ENCODE results near the gene FOXP2.
"Not testable (repeated sequence)": the region's sequence is repeated elsewhere in the genome, so short reads cannot be mapped to it uniquely, and the experiment has no call there.

FOXP2 gene

GRCh38 chr7:114606100-114606499 lies 191.5 kb downstream of the FOXP2 start:
- no peaks in the 10 kb centered on the region for H3K36me3 ChIP-seq (ENCODE audit: control insufficient read depth in 1 of 2, insufficient read depth in 2 of 2, low read length in 2 of 2)
- no peak overlapping the region for H3K4me3 ChIP-seq (ENCODE audit: low read depth in 1 of 2, low read length in 2 of 2)
- H3K4me1 ChIP-seq (ENCODE audit: control insufficient read depth in 1 of 2, insufficient read depth in 2 of 2, low read length in 2 of 2): no peaks in the 10 kb centered on the region
- no peak overlapping the region for H3K27ac ChIP-seq (ENCODE audit: low read length)
- no peaks in the 10 kb centered on the region for H3K9me3 ChIP-seq (ENCODE audit: control insufficient read depth in 1 of 2, low read length in 2 of 2)
- H3K27me3 ChIP-seq (ENCODE audit: low read depth, low read length): no peaks in the 10 kb centered on the region

- not testable (repeated sequence) for H3K9me3 ChIP-seq (ENCODE audit: control insufficient read depth in 1 of 2, low read length in 2 of 2); H3K36me3 ChIP-seq (ENCODE audit: control insufficient read depth in 1 of 2, insufficient read depth in 2 of 2, low read length in 2 of 2); H3K27ac ChIP-seq (ENCODE audit: low read length); H3K4me1 ChIP-seq (ENCODE audit: control insufficient read depth in 1 of 2, insufficient read depth in 2 of 2, low read length in 2 of 2); H3K27me3 ChIP-seq (ENCODE audit: low read depth, low read length); H3K4me3 ChIP-seq (ENCODE audit: low read depth in 1 of 2, low read length in 2 of 2)
Measured at GRCh38 chr7:114608822-114609221, 194.2 kb downstream of the FOXP2 start.

- H3K27me3 ChIP-seq (ENCODE audit: low read depth, low read length): no peaks in the 10 kb centered on the region
- no peak overlapping the region for H3K27ac ChIP-seq (ENCODE audit: low read length)
- no peaks in the 10 kb centered on the region for H3K9me3 ChIP-seq (ENCODE audit: control insufficient read depth in 1 of 2, low read length in 2 of 2)
- H3K4me1 ChIP-seq (ENCODE audit: control insufficient read depth in 1 of 2, insufficient read depth in 2 of 2, low read length in 2 of 2): no peaks in the 10 kb centered on the region
- H3K4me3 ChIP-seq (ENCODE audit: low read depth in 1 of 2, low read length in 2 of 2): no peak overlapping the region
- H3K36me3 ChIP-seq (ENCODE audit: control insufficient read depth in 1 of 2, insufficient read depth in 2 of 2, low read length in 2 of 2): no peaks in the 10 kb centered on the region
Measured at GRCh38 chr7:114620208-114620607, 205.6 kb downstream of the FOXP2 start.

DNA sequence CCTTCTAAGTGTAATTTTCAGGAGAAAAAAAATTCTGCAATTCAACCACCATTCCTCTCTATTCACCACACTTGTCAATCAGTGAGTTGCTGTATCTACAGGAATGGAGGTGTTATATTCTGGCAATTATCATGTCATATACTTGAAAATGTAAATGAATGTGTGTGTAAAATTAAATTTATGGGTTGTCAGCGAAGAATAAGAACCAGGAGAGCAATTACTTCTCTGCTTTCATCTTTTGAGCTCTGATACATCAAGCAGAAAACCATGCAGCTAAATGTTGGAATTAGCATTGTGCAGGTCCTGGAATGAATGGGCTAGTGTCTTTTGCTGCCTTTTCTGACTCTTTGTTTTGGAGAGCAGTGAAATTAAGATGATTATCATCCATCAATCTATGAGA lies 207.6 kb downstream of the FOXP2 start:
- no peak overlapping the region for H3K4me3 ChIP-seq (ENCODE audit: low read depth in 1 of 2, low read length in 2 of 2)
- no peak overlapping the region for H3K27ac ChIP-seq (ENCODE audit: low read length)
- H3K27me3 ChIP-seq (ENCODE audit: low read depth, low read length): no peaks in the 10 kb centered on the region
- H3K36me3 ChIP-seq (ENCODE audit: control insufficient read depth in 1 of 2, insufficient read depth in 2 of 2, low read length in 2 of 2): no peaks in the 10 kb centered on the region
- no peaks in the 10 kb centered on the region for H3K4me1 ChIP-seq (ENCODE audit: control insufficient read depth in 1 of 2, insufficient read depth in 2 of 2, low read length in 2 of 2)
- H3K9me3 ChIP-seq (ENCODE audit: control insufficient read depth in 1 of 2, low read length in 2 of 2): no peaks in the 10 kb centered on the region

DNA sequence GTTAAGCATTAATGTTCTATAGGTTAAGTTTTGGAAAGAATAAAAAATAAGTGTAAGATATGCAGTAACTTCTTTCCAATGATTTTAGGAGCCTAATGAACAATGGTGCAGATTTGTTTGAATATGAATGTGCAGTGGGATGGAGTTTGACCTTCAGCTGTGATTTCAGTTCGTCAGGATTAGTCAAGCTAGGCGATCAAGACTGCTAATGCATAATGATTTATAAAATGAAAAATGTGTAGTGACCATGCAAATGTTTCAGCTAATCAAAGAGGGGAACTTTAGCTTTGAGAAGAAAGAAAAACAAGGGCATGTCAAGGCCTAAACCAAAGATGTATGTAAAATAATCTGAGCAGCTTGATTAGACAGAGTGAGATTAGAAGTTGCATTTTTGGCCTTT lies 208.5 kb downstream of the FOXP2 start:
- Histone ChIP-seq H3K27ac (ENCODE audit: low read length) (no peak overlapping the region), H3K36me3 (ENCODE audit: control insufficient read depth in 1 of 2, insufficient read depth in 2 of 2, low read length in 2 of 2) (no peaks in the 10 kb centered on the region), H3K27me3 (ENCODE audit: low read depth, low read length) (no peaks in the 10 kb centered on the region), H3K9me3 (ENCODE audit: control insufficient read depth in 1 of 2, low read length in 2 of 2) (no peaks in the 10 kb centered on the region), H3K4me1 (ENCODE audit: control insufficient read depth in 1 of 2, insufficient read depth in 2 of 2, low read length in 2 of 2) (no peaks in the 10 kb centered on the region), H3K4me3 (ENCODE audit: low read depth in 1 of 2, low read length in 2 of 2) (no peak overlapping the region)

DNA sequence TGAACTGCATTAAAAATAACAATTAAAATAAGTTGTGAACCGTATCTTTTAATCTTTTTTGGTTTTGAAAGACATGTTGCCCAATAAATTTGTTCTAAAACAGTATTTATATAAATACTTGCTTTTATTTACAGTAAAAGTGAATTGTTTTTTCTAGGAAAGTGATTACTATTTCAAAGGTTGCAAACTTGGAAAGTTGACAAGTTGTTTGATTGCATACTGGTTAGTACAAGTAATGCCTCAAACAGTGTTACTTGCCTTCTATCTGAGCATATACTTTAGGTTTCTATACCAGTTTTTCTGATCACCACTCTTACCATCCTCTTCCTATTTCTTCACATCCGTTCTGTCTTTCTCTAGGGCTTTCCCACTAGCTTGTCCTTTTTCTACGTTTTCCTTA lies 212.6 kb downstream of the FOXP2 start:
- no peaks in the 10 kb centered on the region for H3K9me3 ChIP-seq (ENCODE audit: control insufficient read depth in 1 of 2, low read length in 2 of 2)
- no peak overlapping the region for H3K27ac ChIP-seq (ENCODE audit: low read length)
- H3K4me1 ChIP-seq (ENCODE audit: control insufficient read depth in 1 of 2, insufficient read depth in 2 of 2, low read length in 2 of 2): no peaks in the 10 kb centered on the region
- H3K4me3 ChIP-seq (ENCODE audit: low read depth in 1 of 2, low read length in 2 of 2): no peak overlapping the region
- H3K36me3 ChIP-seq (ENCODE audit: control insufficient read depth in 1 of 2, insufficient read depth in 2 of 2, low read length in 2 of 2): peaks cover 0 to 3% of the 10 kb centered on the region in 2 donors
- H3K27me3 ChIP-seq (ENCODE audit: low read depth, low read length): no peaks in the 10 kb centered on the region

DNA sequence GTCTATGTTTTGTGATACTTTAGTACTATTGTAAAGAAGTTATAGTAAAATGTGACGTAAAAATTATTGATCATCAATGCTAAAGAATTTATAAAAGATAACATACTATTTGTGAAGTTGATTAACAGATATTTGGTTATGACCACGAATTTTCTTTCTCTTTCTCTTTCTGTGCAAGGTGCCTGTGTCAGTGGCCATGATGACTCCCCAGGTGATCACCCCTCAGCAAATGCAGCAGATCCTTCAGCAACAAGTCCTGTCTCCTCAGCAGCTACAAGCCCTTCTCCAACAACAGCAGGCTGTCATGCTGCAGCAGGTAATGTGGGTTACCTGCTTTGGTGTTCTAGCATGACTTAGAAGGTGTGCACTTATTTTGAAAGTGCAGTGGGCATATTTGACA lies 213.7 kb downstream of the FOXP2 start:
- peaks cover 0 to 3% of the 10 kb centered on the region in 2 donors for H3K36me3 ChIP-seq (ENCODE audit: control insufficient read depth in 1 of 2, insufficient read depth in 2 of 2, low read length in 2 of 2)
- H3K4me1 ChIP-seq (ENCODE audit: control insufficient read depth in 1 of 2, insufficient read depth in 2 of 2, low read length in 2 of 2): no peaks in the 10 kb centered on the region
- no peaks in the 10 kb centered on the region for H3K9me3 ChIP-seq (ENCODE audit: control insufficient read depth in 1 of 2, low read length in 2 of 2)
- no peak overlapping the region for H3K4me3 ChIP-seq (ENCODE audit: low read depth in 1 of 2, low read length in 2 of 2)
- no peak overlapping the region for H3K27ac ChIP-seq (ENCODE audit: low read length)
- no peaks in the 10 kb centered on the region for H3K27me3 ChIP-seq (ENCODE audit: low read depth, low read length)

DNA sequence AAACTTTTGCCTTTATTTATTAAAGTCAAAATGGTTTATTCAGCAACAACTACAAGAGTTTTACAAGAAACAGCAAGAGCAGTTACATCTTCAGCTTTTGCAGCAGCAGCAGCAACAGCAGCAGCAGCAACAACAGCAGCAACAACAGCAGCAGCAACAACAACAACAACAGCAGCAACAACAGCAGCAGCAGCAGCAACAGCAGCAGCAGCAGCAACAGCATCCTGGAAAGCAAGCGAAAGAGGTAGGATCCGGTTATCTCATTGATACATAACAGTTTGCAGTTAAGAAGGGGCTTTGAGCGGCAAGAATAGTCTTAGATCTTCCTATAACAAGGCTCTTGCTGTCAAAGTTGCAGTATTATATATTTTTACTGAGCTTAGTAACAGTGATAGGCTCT lies 215.1 kb downstream of the FOXP2 start:
- H3K9me3 ChIP-seq (ENCODE audit: control insufficient read depth in 1 of 2, low read length in 2 of 2): no peaks in the 10 kb centered on the region
- H3K27ac ChIP-seq (ENCODE audit: low read length): no peak overlapping the region
- no peak overlapping the region for H3K4me3 ChIP-seq (ENCODE audit: low read depth in 1 of 2, low read length in 2 of 2)
- no peaks in the 10 kb centered on the region for H3K27me3 ChIP-seq (ENCODE audit: low read depth, low read length)
- H3K4me1 ChIP-seq (ENCODE audit: control insufficient read depth in 1 of 2, insufficient read depth in 2 of 2, low read length in 2 of 2): no peaks in the 10 kb centered on the region
- H3K36me3 ChIP-seq (ENCODE audit: control insufficient read depth in 1 of 2, insufficient read depth in 2 of 2, low read length in 2 of 2): peaks cover 0 to 3% of the 10 kb centered on the region in 2 donors

DNA sequence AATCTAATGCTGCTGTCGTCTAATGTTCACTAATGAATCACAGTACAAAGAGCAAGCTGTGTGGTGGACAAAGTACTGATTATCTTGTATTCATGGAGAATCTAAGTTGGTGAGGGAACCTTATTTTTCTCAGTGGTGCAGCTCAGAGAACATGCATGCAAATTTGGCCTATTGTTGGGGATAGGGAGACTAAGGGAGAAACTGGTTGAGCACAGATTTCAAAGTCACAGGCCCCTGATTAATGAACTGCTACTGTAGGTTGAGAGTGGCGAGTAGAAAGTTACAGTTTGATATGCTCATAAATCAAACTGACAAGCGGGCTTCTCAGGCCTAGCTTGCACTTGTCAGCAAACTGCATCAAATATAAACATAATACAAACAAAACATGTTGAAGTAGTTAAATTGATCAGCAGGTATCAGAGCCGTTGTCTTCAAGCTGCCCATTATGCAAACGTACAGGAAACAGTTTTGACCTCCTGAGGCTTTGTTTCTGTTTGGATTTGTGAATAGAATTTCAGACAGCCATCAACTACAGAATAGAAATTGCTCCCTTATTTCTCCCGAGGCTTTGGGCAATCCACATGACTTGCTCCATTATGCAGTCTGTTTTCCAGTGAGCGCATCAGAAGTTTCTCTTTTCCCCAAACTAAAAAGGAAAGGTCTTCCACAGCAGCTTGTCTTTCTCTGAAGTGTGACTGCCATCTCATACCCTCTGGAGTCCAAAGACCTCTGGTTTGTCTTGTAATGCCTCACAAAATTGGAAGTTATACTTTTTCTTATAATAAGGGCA lies 215.8 kb downstream of the FOXP2 start:
- Histone ChIP-seq H3K27me3 (ENCODE audit: low read depth, low read length) (no peaks in the 10 kb centered on the region), H3K9me3 (ENCODE audit: control insufficient read depth in 1 of 2, low read length in 2 of 2) (no peaks in the 10 kb centered on the region), H3K4me3 (ENCODE audit: low read depth in 1 of 2, low read length in 2 of 2) (no peak overlapping the region), H3K4me1 (ENCODE audit: control insufficient read depth in 1 of 2, insufficient read depth in 2 of 2, low read length in 2 of 2) (no peaks in the 10 kb centered on the region), H3K27ac (ENCODE audit: low read length) (no peak overlapping the region), H3K36me3 (ENCODE audit: control insufficient read depth in 1 of 2, insufficient read depth in 2 of 2, low read length in 2 of 2) (peaks cover 0 to 3% of the 10 kb centered on the region in 2 donors)

- H3K9me3 ChIP-seq (ENCODE audit: control insufficient read depth in 1 of 2, low read length in 2 of 2): no peaks in the 10 kb centered on the region
- H3K4me3 ChIP-seq (ENCODE audit: low read depth in 1 of 2, low read length in 2 of 2): no peak overlapping the region
- H3K27ac ChIP-seq (ENCODE audit: low read length): no peak overlapping the region
- no peaks in the 10 kb centered on the region for H3K4me1 ChIP-seq (ENCODE audit: control insufficient read depth in 1 of 2, insufficient read depth in 2 of 2, low read length in 2 of 2)
- peaks cover 0 to 3% of the 10 kb centered on the region in 2 donors for H3K36me3 ChIP-seq (ENCODE audit: control insufficient read depth in 1 of 2, insufficient read depth in 2 of 2, low read length in 2 of 2)
- H3K27me3 ChIP-seq (ENCODE audit: low read depth, low read length): no peaks in the 10 kb centered on the region
Measured at GRCh38 chr7:114631249-114631822, 216.7 kb downstream of the FOXP2 start.

GRCh38 chr7:114639451-114639850 lies 224.8 kb downstream of the FOXP2 start:
- Histone ChIP-seq H3K27ac (ENCODE audit: low read length) (no peak overlapping the region), H3K9me3 (ENCODE audit: control insufficient read depth in 1 of 2, low read length in 2 of 2) (no peaks in the 10 kb centered on the region), H3K4me3 (ENCODE audit: low read depth in 1 of 2, low read length in 2 of 2) (no peak overlapping the region), H3K36me3 (ENCODE audit: control insufficient read depth in 1 of 2, insufficient read depth in 2 of 2, low read length in 2 of 2) (no peaks in the 10 kb centered on the region), H3K27me3 (ENCODE audit: low read depth, low read length) (no peaks in the 10 kb centered on the region), H3K4me1 (ENCODE audit: control insufficient read depth in 1 of 2, insufficient read depth in 2 of 2, low read length in 2 of 2) (no peaks in the 10 kb centered on the region)

DNA sequence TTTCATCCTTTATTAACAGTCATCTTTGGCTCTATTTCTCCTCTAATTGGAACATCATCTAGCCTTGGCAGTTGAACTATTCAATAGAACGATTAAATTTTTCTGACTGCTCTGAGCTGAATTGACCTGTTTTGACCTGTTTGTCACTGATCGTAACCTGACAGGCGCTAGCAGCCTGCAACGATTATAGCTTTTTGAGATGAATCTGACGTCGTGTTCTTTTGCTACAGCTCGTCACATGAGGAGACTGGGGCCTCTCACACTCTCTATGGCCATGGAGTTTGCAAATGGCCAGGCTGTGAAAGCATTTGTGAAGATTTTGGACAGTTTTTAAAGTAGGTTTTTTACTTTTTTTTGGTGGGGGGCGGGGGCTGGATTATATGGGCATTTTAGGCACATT lies 229.8 kb downstream of the FOXP2 start:
- no peak overlapping the region for H3K4me3 ChIP-seq (ENCODE audit: low read depth in 1 of 2, low read length in 2 of 2)
- H3K9me3 ChIP-seq (ENCODE audit: control insufficient read depth in 1 of 2, low read length in 2 of 2): no peaks in the 10 kb centered on the region
- no peaks in the 10 kb centered on the region for H3K36me3 ChIP-seq (ENCODE audit: control insufficient read depth in 1 of 2, insufficient read depth in 2 of 2, low read length in 2 of 2)
- no peaks in the 10 kb centered on the region for H3K4me1 ChIP-seq (ENCODE audit: control insufficient read depth in 1 of 2, insufficient read depth in 2 of 2, low read length in 2 of 2)
- no peaks in the 10 kb centered on the region for H3K27me3 ChIP-seq (ENCODE audit: low read depth, low read length)
- no peak overlapping the region for H3K27ac ChIP-seq (ENCODE audit: low read length)
